Peyer's patch (tissue), 4 donors: Measurements from ENCODE around the gene ARRDC3.
"Not testable (repeated sequence)": the region's sequence is repeated elsewhere in the genome, so short reads cannot be mapped to it uniquely, and the experiment has no call there.

Experiments used
- CTCF ChIP-seq, 6 experiments: fragments of 450-650 bp in 4 of 6; fragments of 200-600 bp in 2 of 6; sonication (generic) in 1 of 6; IDR thresholded peaks; one replicate each; pipeline ENCODE4 v1.5.1; 2017 to 2019; ENCODE audit warnings: antibody characterized with exemption in 6 of 6, mild to moderate bottlenecking in 3 of 6, moderate library complexity in 1 of 6
- POLR2A ChIP-seq, 2 donors: fragments of 450-650 bp; IDR thresholded peaks; one replicate each; pipeline ENCODE4 v1.5.1; 2017; ENCODE audit warnings: antibody characterized with exemption in 2 of 2, mild to moderate bottlenecking in 2 of 2, moderate library complexity in 2 of 2

- not testable (repeated sequence) for TF ChIP-seq CTCF, POLR2A (IDR thresholded peaks at IDR 0.05)
Measured at GRCh38 chr5:91322981-91323380, 60.1 kb downstream of the ARRDC3 start.
